ENCODE data around the gene IL22.

IL22 gene

GRCh38 chr12:68263366-68263765 is 10.0 kb upstream of the IL22 start:
- no peak for DNase-seq

GRCh38 chr12:68261896-68262295 is 8.5 kb upstream of the IL22 start:
- DNase-seq = peak; percentile 71

GRCh38 chr12:68260153-68260552 is 6.7 kb upstream of the IL22 start:
- DNase-seq = no peak

GRCh38 chr12:68259318-68259940 is 6.0 kb upstream of the IL22 start:
- DNase-seq = peak; percentile 83

- no peak for DNase-seq
Observed at GRCh38 chr12:68252077-68252476, 1.3 kb downstream of the IL22 start.

- no peak for DNase-seq
Observed at GRCh38 chr12:68250454-68250853, 3.0 kb downstream of the IL22 start.

GRCh38 chr12:68247785-68248184 is 5.6 kb downstream of the IL22 start:
- DNase-seq = no peak

GRCh38 chr12:68246350-68246749 is 7.1 kb downstream of the IL22 start:
- DNase-seq = no peak

- no peak for DNase-seq
Observed at GRCh38 chr12:68245180-68246021, 8.0 kb downstream of the IL22 start.

- DNase-seq = no peak
Observed at GRCh38 chr12:68242777-68243176, 10.6 kb downstream of the IL22 start.

GRCh38 chr12:68240975-68241374 is 12.4 kb downstream of the IL22 start:
- DNase-seq = peak; percentile 92

GRCh38 chr12:68240079-68240478 is 13.3 kb downstream of the IL22 start:
- peak; percentile 63 for DNase-seq

GRCh38 chr12:68239309-68239982 is 14.0 kb downstream of the IL22 start:
- no peak for DNase-seq

- no peak for DNase-seq
Observed at GRCh38 chr12:68237619-68238018, 15.8 kb downstream of the IL22 start.

- no peak for DNase-seq
Observed at GRCh38 chr12:68237078-68237477, 16.3 kb downstream of the IL22 start.

- peak; percentile 77 for DNase-seq
Observed at GRCh38 chr12:68236421-68237059, 16.9 kb downstream of the IL22 start.

- no peak for DNase-seq
Observed at GRCh38 chr12:68235576-68235975, 17.8 kb downstream of the IL22 start.

- no peak for DNase-seq
Observed at GRCh38 chr12:68234140-68234539, 19.3 kb downstream of the IL22 start.

GRCh38 chr12:68233498-68233897 is 19.9 kb downstream of the IL22 start:
- DNase-seq = no peak

- no peak for DNase-seq
Observed at GRCh38 chr12:68231691-68232090, 21.7 kb downstream of the IL22 start.

GRCh38 chr12:68231229-68231628 is 22.2 kb downstream of the IL22 start:
- DNase-seq = peak; percentile 41

- no peak for DNase-seq
Observed at GRCh38 chr12:68229956-68230355, 23.4 kb downstream of the IL22 start.

- no peak for DNase-seq
Observed at GRCh38 chr12:68227356-68227755, 26.0 kb downstream of the IL22 start.

All from activated CD4-positive, alpha-beta T cell treated with anti-CD3 and anti-CD28 coated beads, Interleukin-2, amount 50 U/mL, for 16 hours (primary cell).